ENCODE measurements around the gene WFIKKN1. TPM values are rescaled to one million over a fixed set of nuclear protein-coding genes. Genes with fewer than 3 reads are reported as not detected.

The WFIKKN1 gene
- total and polyA plus RNA-seq, 2 of the 4 experiments (the other 2 are of a cell fraction): 0.10 TPM; not detected in 1

DNA sequence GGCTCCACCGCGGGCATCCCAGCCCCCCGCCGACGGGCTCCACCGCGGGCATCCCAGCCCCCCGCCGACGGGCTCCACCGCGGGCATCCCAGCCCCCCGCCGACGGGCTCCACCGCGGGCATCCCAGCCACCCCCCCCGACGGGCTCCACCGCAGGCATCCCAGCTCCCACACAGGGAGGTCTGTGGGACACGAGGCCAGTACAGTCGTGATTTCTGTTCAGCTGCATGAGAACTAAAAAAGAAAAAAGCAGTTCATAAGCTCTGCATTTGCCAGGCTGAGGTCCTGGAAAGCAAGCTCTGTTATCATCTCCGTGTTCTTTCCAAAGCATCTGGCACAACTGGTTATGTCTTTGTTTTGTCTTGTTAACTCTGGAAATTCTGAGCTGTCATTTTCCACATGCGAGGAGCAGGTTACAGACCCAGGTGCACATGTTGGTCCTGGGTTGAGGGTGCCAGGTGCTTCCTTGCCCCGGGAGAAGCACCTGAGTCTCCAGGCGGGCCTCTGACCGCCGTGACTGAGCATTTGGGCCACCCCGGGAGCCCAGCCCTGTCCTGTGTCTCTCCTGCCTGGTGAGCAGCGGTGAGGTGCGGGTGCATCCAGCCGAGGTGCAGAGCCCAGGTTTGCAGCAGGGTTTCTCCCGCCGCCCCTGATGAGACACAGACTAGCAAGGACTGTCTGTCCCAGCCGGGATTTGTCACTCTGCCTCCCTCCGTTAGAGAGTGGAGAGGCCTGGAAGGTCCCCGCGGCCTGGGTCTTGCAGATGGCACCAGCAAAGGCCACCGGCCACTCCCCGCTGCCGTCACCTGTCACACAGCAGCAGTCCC, 9.9 kb upstream of the WFIKKN1 start:
- ChIA-PET POLR2A (ENCODE audit: unreplicated experiment) (no interaction called here), CTCF (no interaction called here)
- in situ Hi-C loops (cut with MboI; ENCODE audit: low sequenced_read_pairs) (no loop called here), intact Hi-C loops (cut with micrococcal nuclease) (no loop called here), dilution Hi-C loops (cut with HindIII; ENCODE audit: low sequenced_read_pairs, unreplicated experiment) (no loop called here)
- H2AFZ ChIP-seq (replicated peaks; ENCODE audit: low read length, poor library complexity): no peak overlapping the region
- H3K4me1 ChIP-seq (ENCODE audit: control insufficient read depth, insufficient read depth, low read length): peaks cover 4% of the 10 kb centered on the region; the same call in 1 of the 2 replicates
- no peak overlapping the region for H3K56ac ChIP-seq (ENCODE audit: extremely low read depth, insufficient read depth, low read length)
- no peak overlapping the region for H3K27ac ChIP-seq (ENCODE audit: insufficient read depth, low read length)
- no peak overlapping the region for H2BK20ac ChIP-seq (ENCODE audit: low read depth, low read length)
- no peaks in the 10 kb centered on the region for H3K9me3 ChIP-seq (ENCODE audit: control insufficient read depth, insufficient read depth, low read length)
- no peak overlapping the region for H2BK15ac ChIP-seq (ENCODE audit: low read depth, low read length)
- no peak overlapping the region for H3K4ac ChIP-seq (ENCODE audit: low read depth, low read length)
- peaks cover 7 to 49% of the 10 kb centered on the region in 2 experiments; a peak in 2 of 4 replicates for H3K79me1 ChIP-seq (ENCODE audit: low read depth in 1 of 2, low read length in 2 of 2)
- BruUV-seq (replicated peaks): no TSS peak
- H2BK120ac ChIP-seq (ENCODE audit: low read depth, low read length): no peak overlapping the region
- H3K9ac ChIP-seq (ENCODE audit: low read depth, low read length): no peak overlapping the region
- no peak overlapping the region; a peak in 1 of 4 replicates for H4K8ac ChIP-seq (ENCODE audit: low read depth in 2 of 2, low read length in 2 of 2)
- H3K14ac ChIP-seq (replicated peaks; ENCODE audit: low read depth, low read length): no peak overlapping the region
- WGBS, 2 experiments (ENCODE audit: extremely low coverage in 2 of 2, insufficient read length in 1 of 2): 86% methylated on average over 8 of the region's 41 CpGs; no CpG with 5 or more reads in 1 of the 2 experiments
- H3K4me3 ChIP-seq (ENCODE audit: insufficient read depth, low read depth, low read length): no peak overlapping the region
- no peak overlapping the region for H3K4me2 ChIP-seq (ENCODE audit: low read depth, low read length)
- H3K18ac ChIP-seq (ENCODE audit: low read depth, low read length): no peak overlapping the region
- TF ChIP-seq, protein P1, sequence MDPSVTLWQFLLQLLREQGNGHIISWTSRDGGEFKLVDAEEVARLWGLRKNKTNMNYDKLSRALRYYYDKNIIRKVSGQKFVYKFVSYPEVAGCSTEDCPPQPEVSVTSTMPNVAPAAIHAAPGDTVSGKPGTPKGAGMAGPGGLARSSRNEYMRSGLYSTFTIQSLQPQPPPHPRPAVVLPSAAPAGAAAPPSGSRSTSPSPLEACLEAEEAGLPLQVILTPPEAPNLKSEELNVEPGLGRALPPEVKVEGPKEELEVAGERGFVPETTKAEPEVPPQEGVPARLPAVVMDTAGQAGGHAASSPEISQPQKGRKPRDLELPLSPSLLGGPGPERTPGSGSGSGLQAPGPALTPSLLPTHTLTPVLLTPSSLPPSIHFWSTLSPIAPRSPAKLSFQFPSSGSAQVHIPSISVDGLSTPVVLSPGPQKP (IDR thresholded peaks at IDR 0.05; ENCODE audit: borderline replicate concordance, low read depth, low read length): no peak
- no peak for TF ChIP-seq FOS (IDR thresholded peaks at IDR 0.05; ENCODE audit: low read depth, low read length)
- no peak for TF ChIP-seq BHLHE40 (IDR thresholded peaks at IDR 0.05; ENCODE audit: low read depth, low read length)
- TF ChIP-seq, protein P2, sequence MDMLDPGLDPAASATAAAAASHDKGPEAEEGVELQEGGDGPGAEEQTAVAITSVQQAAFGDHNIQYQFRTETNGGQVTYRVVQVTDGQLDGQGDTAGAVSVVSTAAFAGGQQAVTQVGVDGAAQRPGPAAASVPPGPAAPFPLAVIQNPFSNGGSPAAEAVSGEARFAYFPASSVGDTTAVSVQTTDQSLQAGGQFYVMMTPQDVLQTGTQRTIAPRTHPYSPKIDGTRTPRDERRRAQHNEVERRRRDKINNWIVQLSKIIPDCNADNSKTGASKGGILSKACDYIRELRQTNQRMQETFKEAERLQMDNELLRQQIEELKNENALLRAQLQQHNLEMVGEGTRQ (IDR thresholded peaks at IDR 0.05; ENCODE audit: low read depth, low read length): no peak
- TF ChIP-seq RFX5 (IDR thresholded peaks at IDR 0.05; ENCODE audit: low read depth, low read length): no peak
- no peak for TF ChIP-seq POLR2A (IDR thresholded peaks at IDR 0.05; ENCODE audit: low read depth, low read length)
- TF ChIP-seq MAFK (IDR thresholded peaks at IDR 0.05; ENCODE audit: low read depth, low read length): no peak
- TF ChIP-seq SMC3 (IDR thresholded peaks at IDR 0.05; ENCODE audit: low read depth, low read length): no peak
- TF ChIP-seq RAD21 (IDR thresholded peaks at IDR 0.05; ENCODE audit: low read length): no peak
- no peak for TF ChIP-seq CEBPB (IDR thresholded peaks at IDR 0.05; ENCODE audit: low read depth, low read length)
- TF ChIP-seq, protein P3, sequence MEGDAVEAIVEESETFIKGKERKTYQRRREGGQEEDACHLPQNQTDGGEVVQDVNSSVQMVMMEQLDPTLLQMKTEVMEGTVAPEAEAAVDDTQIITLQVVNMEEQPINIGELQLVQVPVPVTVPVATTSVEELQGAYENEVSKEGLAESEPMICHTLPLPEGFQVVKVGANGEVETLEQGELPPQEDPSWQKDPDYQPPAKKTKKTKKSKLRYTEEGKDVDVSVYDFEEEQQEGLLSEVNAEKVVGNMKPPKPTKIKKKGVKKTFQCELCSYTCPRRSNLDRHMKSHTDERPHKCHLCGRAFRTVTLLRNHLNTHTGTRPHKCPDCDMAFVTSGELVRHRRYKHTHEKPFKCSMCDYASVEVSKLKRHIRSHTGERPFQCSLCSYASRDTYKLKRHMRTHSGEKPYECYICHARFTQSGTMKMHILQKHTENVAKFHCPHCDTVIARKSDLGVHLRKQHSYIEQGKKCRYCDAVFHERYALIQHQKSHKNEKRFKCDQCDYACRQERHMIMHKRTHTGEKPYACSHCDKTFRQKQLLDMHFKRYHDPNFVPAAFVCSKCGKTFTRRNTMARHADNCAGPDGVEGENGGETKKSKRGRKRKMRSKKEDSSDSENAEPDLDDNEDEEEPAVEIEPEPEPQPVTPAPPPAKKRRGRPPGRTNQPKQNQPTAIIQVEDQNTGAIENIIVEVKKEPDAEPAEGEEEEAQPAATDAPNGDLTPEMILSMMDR (conservative IDR thresholded peaks at IDR 0.05; ENCODE audit: low read depth, low read length): no peak
- no peak overlapping the region for H3K23ac ChIP-seq (ENCODE audit: low read depth, low read length)
- H3K9me1 ChIP-seq (ENCODE audit: insufficient read depth, low read length): peaks cover 4% of the 10 kb centered on the region; the same call in 1 of the 2 replicates
- no peak overlapping the region for H2BK5ac ChIP-seq (ENCODE audit: low read depth, low read length, poor library complexity, severe bottlenecking)
- ATAC-seq (ENCODE audit: low read depth) (no peak), DNase-seq (no peak)
- H3K27me3 ChIP-seq (ENCODE audit: control insufficient read depth, insufficient read depth, low read length): no peaks in the 10 kb centered on the region
- peaks cover 16% of the 10 kb centered on the region for H4K20me1 ChIP-seq (ENCODE audit: insufficient read depth, low read length)
- H2AK9ac ChIP-seq (replicated peaks; ENCODE audit: low read depth, low read length, poor library complexity): peak overlapping the region; percentile 50
- no peak overlapping the region for H4K91ac ChIP-seq (ENCODE audit: insufficient read depth, low read depth, low read length)
- peaks cover 2% of the 10 kb centered on the region; the same call in 1 of the 2 replicates for H3K36me3 ChIP-seq (ENCODE audit: control insufficient read depth, insufficient read depth, low read length)
- no peak overlapping the region for H4K5ac ChIP-seq (ENCODE audit: low read depth, low read length)
- H2AK5ac ChIP-seq (ENCODE audit: low read depth, low read length): no peak overlapping the region
